K562 (cell line): Measurements from ENCODE around the gene MRPL28. TPM values are rescaled to one million over a fixed set of nuclear protein-coding genes. Genes with fewer than 3 reads are reported as not detected.

ENCODE experiments used
- ATAC-seq: fragments of 200-7000 bp; cut with Tn5 transposase; 3 replicates; pipeline ENCODE4 v1.9.1; 2020; ENCODE audit warnings: moderate library complexity
- BruUV-seq: library from RNA; stranded (reverse); fragments of 400-500 nt; replicated peaks from 2 replicates; lab custom pipeline; 2021; lab: Mats Ljungman, UMichigan
- CTCF ChIA-PET: fragments of 300-600 bp; formaldehyde crosslinking; extraction: SDS; loops from one replicate; lab custom pipeline; 2021; ENCODE audit warnings: low intra/inter-chr PET ratio; lab: Yijun Ruan, JAX
- POLR2A ChIA-PET: fragments of 300-600, 350-650 bp; sonication (Branson Sonifier 250); formaldehyde crosslinking; extraction: SDS; loops from one replicate; lab custom pipeline; 2021; ENCODE audit warnings: antibody characterized with exemption, inconsistent platforms; lab: Yijun Ruan, JAX
- DNase-seq, 4 experiments: peaks; one replicate each; pipeline versions ENCODE4 v3.0.0 to v3.0.0-alpha.2; 2011 to 2018; ENCODE audit warnings: low spot score in 3 of 4, mixed read lengths in 3 of 4; ENCODE audit errors: extremely low read depth in 1 of 4
- FAIRE-seq: peaks from 2 replicates; lab custom pipeline; 2011; peaks lifted over from hg19 to GRCh38; lab: Jason Lieb, UNC
- H2AFZ ChIP-seq: 2 replicates; pipeline ENCODE4 v1.6.0; 2011; ENCODE audit warnings: low read depth, low read length, control low read depth, inconsistent platforms
- H3K27ac ChIP-seq: fragments of 200-600 bp; 3 replicates; pipeline ENCODE4 v1.8.0; 2011; ENCODE audit warnings: low read depth, mild to moderate bottlenecking, control low read depth, inconsistent platforms, low read length, moderate library complexity, mixed read lengths; ENCODE audit errors: extremely low read depth
- H3K27me3 ChIP-seq, 2 experiments: fragments of 300-600 bp in 1 of 2; 2 replicates in 1 of 2; 3 replicates in 1 of 2; pipeline versions ENCODE4 v1.6.0 to v1.8.0; 2011; ENCODE audit warnings: inconsistent platforms in 2 of 2, low read length in 2 of 2, mild to moderate bottlenecking in 1 of 2, mixed read lengths in 1 of 2, moderate library complexity in 1 of 2; ENCODE audit not compliant: control insufficient read depth in 2 of 2, insufficient read depth in 2 of 2
- H3K36me3 ChIP-seq: fragments of 300-600 bp; 3 replicates; pipeline ENCODE4 v1.8.0; 2011; ENCODE audit warnings: mild to moderate bottlenecking, low read length, inconsistent platforms; ENCODE audit not compliant: control insufficient read depth, insufficient read depth
- H3K4me1 ChIP-seq, 2 experiments: fragments of 200-600 bp in 1 of 2; replicated peaks in 1 of 2; 2 replicates in 1 of 2; 3 replicates in 1 of 2; pipeline versions ENCODE4 v1.5.1 to v1.8.0; 2011; ENCODE audit warnings: inconsistent platforms in 2 of 2, low read length in 2 of 2, mild to moderate bottlenecking in 1 of 2, mixed read lengths in 1 of 2, moderate library complexity in 1 of 2; ENCODE audit not compliant: control insufficient read depth in 2 of 2, insufficient read depth in 2 of 2
- H3K4me2 ChIP-seq: 2 replicates; pipeline ENCODE4 v1.6.1; 2011; ENCODE audit warnings: low read length, control low read depth, inconsistent platforms, mixed read lengths; ENCODE audit not compliant: insufficient read depth
- H3K4me3 ChIP-seq: fragments of 200-600 bp; sonication (generic), shearing (Covaris generic); 2 replicates; pipeline ENCODE4 v1.5.1; 2016; ENCODE audit warnings: control low read depth, inconsistent platforms
- H3K79me2 ChIP-seq: fragments of 200-600 bp; 3 replicates; pipeline ENCODE4 v1.8.0; 2011; ENCODE audit warnings: low read length, inconsistent platforms; ENCODE audit not compliant: control insufficient read depth, insufficient read depth
- H3K9ac ChIP-seq, 2 experiments: 2 replicates each; pipeline versions ENCODE4 v1.6.0 to v1.6.1; 2011; ENCODE audit warnings: low read depth in 2 of 2, low read length in 2 of 2, control low read depth in 1 of 2, inconsistent platforms in 1 of 2, mild to moderate bottlenecking in 1 of 2, mixed read lengths in 1 of 2; ENCODE audit not compliant: insufficient read depth in 1 of 2
- H3K9me1 ChIP-seq: one replicate; pipeline ENCODE4 v1.6.0; 2011; ENCODE audit warnings: inconsistent platforms, mild to moderate bottlenecking, low read length, moderate library complexity; ENCODE audit not compliant: control insufficient read depth, insufficient read depth
- H3K9me3 ChIP-seq: replicated peaks from 2 replicates; pipeline ENCODE4 v1.5.1; 2011; ENCODE audit warnings: low read depth, low read length, inconsistent platforms; ENCODE audit not compliant: control insufficient read depth, insufficient read depth
- H4K20me1 ChIP-seq: replicated peaks from 2 replicates; pipeline ENCODE4 v1.6.1; 2011; ENCODE audit warnings: low read length, inconsistent platforms, mixed read lengths; ENCODE audit not compliant: control insufficient read depth, insufficient read depth
- BACH1 ChIP-seq: fragments of 200-800 bp; sonication (Bioruptor generic); IDR thresholded peaks from 2 replicates; pipeline ENCODE4 v1.6.1; 2016; ENCODE audit warnings: missing genetic modification characterization, missing compliant biosample characterization
- CAMTA2 ChIP-seq: fragments of 250-450 bp; sonication (Bioruptor Pico); conservative IDR thresholded peaks from 2 replicates; pipeline ENCODE4 v1.5.1; 2022
- CBX2 ChIP-seq: fragments of 200-600 bp; sonication (generic); IDR thresholded peaks from one replicate; pipeline ENCODE4 v1.6.1; 2012; ENCODE audit warnings: mild to moderate bottlenecking, low read length, inconsistent platforms; ENCODE audit not compliant: insufficient read depth, poor library complexity, severe bottlenecking
- MAFF ChIP-seq: IDR thresholded peaks from 2 replicates; pipeline ENCODE4 v1.6.1; 2012; ENCODE audit warnings: low read length, improper control_type of control experiment
- MAFG ChIP-seq: fragments of 450-650 bp; conservative IDR thresholded peaks from 2 replicates; pipeline ENCODE4 v1.6.1; 2016; ENCODE audit warnings: missing genetic modification characterization, missing compliant biosample characterization
- MAFK ChIP-seq: IDR thresholded peaks from 2 replicates; pipeline ENCODE4 v1.6.1; 2011; ENCODE audit warnings: low read length, improper control_type of control experiment
- MNT ChIP-seq, 2 experiments: fragments of 450-650 bp; conservative IDR thresholded peaks; 2 replicates each; pipeline ENCODE4 v1.6.1; 2017; ENCODE audit warnings: mild to moderate bottlenecking in 2 of 2, moderate library complexity in 2 of 2
- NKRF ChIP-seq: fragments of 450-650 bp; IDR thresholded peaks from 2 replicates; pipeline ENCODE4 v1.6.1; 2016; ENCODE audit warnings: borderline replicate concordance
- RBBP5 ChIP-seq: fragments of 200-600 bp; sonication (generic); IDR thresholded peaks from 2 replicates; pipeline ENCODE4 v1.6.1; 2012; ENCODE audit warnings: borderline replicate concordance, mild to moderate bottlenecking, low read length, control low read depth, inconsistent platforms; ENCODE audit not compliant: insufficient read depth, poor library complexity, severe bottlenecking
- THRA ChIP-seq: fragments of 450-650 bp; IDR thresholded peaks from 2 replicates; pipeline ENCODE4 v1.6.1; 2017; ENCODE audit warnings: mild to moderate bottlenecking, moderate library complexity
- ZNF740 ChIP-seq, 3 experiments: fragments of 200-800 bp in 1 of 3; sonication (Bioruptor generic) in 1 of 3; sonication (generic) in 1 of 3; formaldehyde crosslinking in 1 of 3; IDR thresholded peaks; 2 replicates each; pipeline versions ENCODE4 v1.6.1 to v1.8.0; 2016 to 2022; ENCODE audit warnings: mild to moderate bottlenecking in 2 of 3, missing compliant biosample characterization in 2 of 3, missing genetic modification characterization in 2 of 3, missing genetic modification reagents in 1 of 3
- WGBS: fragments of 100-300 bp; shearing (Covaris generic); methylation state at CpG from one replicate; pipeline ENCODE4 v1.1.6; 2016; ENCODE audit warnings: low coverage, mixed read lengths; ENCODE audit not compliant: insufficient coverage; ENCODE audit errors: missing lambda C conversion rate; 5-methylcytosine and 5-hydroxymethylcytosine counted together
- in situ Hi-C: fragments of 300-500 bp; cut with MboI; formaldehyde crosslinking; loops from 4 replicates; pipeline ENCODE4 v1.15.0; 2018; ENCODE audit warnings: inconsistent platforms, mixed read lengths
- intact Hi-C: fragments of 100-400 bp; cut with micrococcal nuclease; formaldehyde crosslinking; loops from 2 replicates; pipeline ENCODE4 v1.14.2; 2022
- polyA plus RNA-seq, 8 experiments: library from polyadenylated mRNA; depleted of rRNA in 4 of 8; stranded (reverse) in 5 of 8; unstranded in 3 of 8; fragments of >200 nt; fragmentation: Nextera tagmentation in 2 of 8; fragmentation: Illumina TruSeq in 1 of 8; extraction: Ambion mirVana in 2 of 8; extraction: Trizol in 1 of 8; gene quantifications; 2 replicates each; pipeline versions ENCODE4 v1.2.1 to v1.2.3, GENCODE V29; 2011 to 2014; ENCODE audit warnings: inconsistent platforms in 1 of 8, missing spikeins in 1 of 8
- total RNA-seq, 7 experiments: library from RNA; depleted of rRNA in 6 of 7; stranded (reverse); fragments of >200 nt in 6 of 7; fragmentation: Illumina TruSeq in 2 of 7; extraction: Trizol in 2 of 7; gene quantifications; 2 replicates each; pipeline versions ENCODE4 v1.2.1 to v1.2.3, GENCODE V29; 2011 to 2021; ENCODE audit warnings: low replicate concordance in 1 of 7
- TF ChIP-seq, protein P1 (sequence below): fragments of 450-650 bp; formaldehyde crosslinking; IDR thresholded peaks from 2 replicates; pipeline ENCODE4 v1.4.0; 2022; ENCODE audit warnings: missing genetic modification characterization

The MRPL28 gene
- total and polyA plus RNA-seq, 9 of the 15 experiments (the other 6 are each of a cell fraction or from before 2014, with no cell fraction given), result 2.5 to 323 (median 175) TPM

DNA sequence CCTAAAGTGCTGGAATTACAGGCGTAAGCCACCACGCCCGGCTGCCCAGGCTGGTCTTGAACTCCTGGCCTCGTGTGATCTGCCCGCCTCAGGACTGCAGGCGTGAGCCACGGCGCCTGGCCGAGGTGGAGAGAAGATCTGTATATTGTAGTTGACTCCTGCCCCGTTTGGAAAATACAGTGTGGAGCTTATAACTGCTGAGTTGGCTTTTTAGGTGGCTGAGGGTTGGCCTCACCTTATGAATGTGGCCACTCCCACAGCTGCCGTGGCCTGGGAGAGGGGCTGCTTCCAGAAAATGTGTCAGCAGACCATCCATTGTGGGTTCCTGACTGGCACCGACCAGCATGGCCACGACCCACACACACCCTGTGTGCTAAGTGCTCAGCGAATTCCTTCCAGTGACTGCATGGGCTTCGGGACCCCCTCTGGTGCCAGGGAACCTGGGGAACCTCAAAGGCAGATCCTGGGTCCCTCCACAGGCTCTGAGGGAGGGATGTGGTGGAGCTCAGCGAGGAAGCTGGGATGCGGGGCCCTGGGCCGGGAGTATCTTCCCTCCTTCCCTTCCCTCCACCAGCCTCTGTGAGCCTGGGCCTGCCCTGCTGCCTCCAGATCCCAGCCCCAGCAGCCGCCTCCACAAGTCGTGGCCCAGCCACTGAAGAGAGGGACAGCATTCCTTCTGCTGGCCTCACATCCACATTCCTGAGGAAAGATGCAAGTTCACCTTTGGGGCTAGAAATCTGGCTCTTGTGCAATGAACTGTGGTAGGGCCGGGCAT, 44.2 kb upstream of the MRPL28 start:
- intact Hi-C loops, result no loop called here
- H3K9me1 ChIP-seq, result no peaks in the 10 kb centered on the region
- no peaks in the 10 kb centered on the region for H3K79me2 ChIP-seq
- H3K4me2 ChIP-seq, result no peak overlapping the region
- peaks cover 0 to 32% of the 10 kb centered on the region in 2 experiments; a peak in 2 of 5 replicates for H3K4me1 ChIP-seq
- no peak overlapping the region for H3K4me3 ChIP-seq
- FAIRE-seq (no peak), DNase-seq (peak in 1 of 4 experiments; percentile 4), ATAC-seq (no peak)
- no peaks in the 10 kb centered on the region for H4K20me1 ChIP-seq
- H3K9ac ChIP-seq, result peak overlapping the region in 1 of 2 experiments; percentile 24; a peak in 2 of 4 replicates
- in situ Hi-C loops, result no loop called here
- H3K27ac ChIP-seq, result no peak overlapping the region
- POLR2A ChIA-PET, result interaction anchor here (1.1 to 2.7 kb wide), 2 partner anchors 10 to 13 kb away, joined by 3 to 13 read pairs; partner anchors contain the start of genes DECR2 and RAB11FIP3
- no peak overlapping the region for H2AFZ ChIP-seq
- BruUV-seq, result no TSS peak
- H3K36me3 ChIP-seq, result peaks cover 8% of the 10 kb centered on the region; the same call in 1 of the 3 replicates
- H3K9me3 ChIP-seq, result no peaks in the 10 kb centered on the region
- H3K27me3 ChIP-seq, result no peaks in the 10 kb centered on the region
- 67% methylated on average over 21 of the region's 21 CpGs for WGBS
- CTCF ChIA-PET, result no interaction called here
- TF ChIP-seq THRA, result no peak
- TF ChIP-seq MAFG (tag), result peak; percentile 75
- peak; percentile 84 for TF ChIP-seq MAFF
- TF ChIP-seq RBBP5, result no peak
- TF ChIP-seq MNT (conservative IDR thresholded peaks at IDR 0.05), result no peak
- TF ChIP-seq MAFK, result peak; percentile 81
- no peak for TF ChIP-seq NKRF
- no peak for TF ChIP-seq CAMTA2 (CRISPR knock-in tag)
- no peak for TF ChIP-seq CBX2
- no peak for TF ChIP-seq ZNF740 (CRISPR knock-in tag; IDR thresholded peaks at IDR 0.05)
- no peak for TF ChIP-seq ZNF740 (tag; IDR thresholded peaks at IDR 0.05)
- no peak for TF ChIP-seq BACH1 (tag)
- TF ChIP-seq, protein P1, sequence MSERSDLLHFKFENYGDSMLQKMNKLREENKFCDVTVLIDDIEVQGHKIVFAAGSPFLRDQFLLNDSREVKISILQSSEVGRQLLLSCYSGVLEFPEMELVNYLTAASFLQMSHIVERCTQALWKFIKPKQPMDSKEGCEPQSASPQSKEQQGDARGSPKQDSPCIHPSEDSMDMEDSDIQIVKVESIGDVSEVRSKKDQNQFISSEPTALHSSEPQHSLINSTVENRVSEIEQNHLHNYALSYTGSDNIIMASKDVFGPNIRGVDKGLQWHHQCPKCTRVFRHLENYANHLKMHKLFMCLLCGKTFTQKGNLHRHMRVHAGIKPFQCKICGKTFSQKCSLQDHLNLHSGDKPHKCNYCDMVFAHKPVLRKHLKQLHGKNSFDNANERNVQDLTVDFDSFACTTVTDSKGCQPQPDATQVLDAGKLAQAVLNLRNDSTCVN (CRISPR knock-in tag), result no peak
